GM19324 (cell line): ENCODE data around the gene UGT1A7.
"Not testable (repeated sequence)": the region's sequence is repeated elsewhere in the genome, so short reads cannot be mapped to it uniquely, and the experiment has no call there.

ENCODE experiments used
- ATAC-seq: cut with Tn5 transposase; IDR thresholded peaks from one replicate; pipeline ENCODE4 v1.9.1; 2021; ENCODE audit warnings: mild to moderate bottlenecking, moderate library complexity; ENCODE audit not compliant: unreplicated experiment, low FRiP score

Gene UGT1A7

DNA sequence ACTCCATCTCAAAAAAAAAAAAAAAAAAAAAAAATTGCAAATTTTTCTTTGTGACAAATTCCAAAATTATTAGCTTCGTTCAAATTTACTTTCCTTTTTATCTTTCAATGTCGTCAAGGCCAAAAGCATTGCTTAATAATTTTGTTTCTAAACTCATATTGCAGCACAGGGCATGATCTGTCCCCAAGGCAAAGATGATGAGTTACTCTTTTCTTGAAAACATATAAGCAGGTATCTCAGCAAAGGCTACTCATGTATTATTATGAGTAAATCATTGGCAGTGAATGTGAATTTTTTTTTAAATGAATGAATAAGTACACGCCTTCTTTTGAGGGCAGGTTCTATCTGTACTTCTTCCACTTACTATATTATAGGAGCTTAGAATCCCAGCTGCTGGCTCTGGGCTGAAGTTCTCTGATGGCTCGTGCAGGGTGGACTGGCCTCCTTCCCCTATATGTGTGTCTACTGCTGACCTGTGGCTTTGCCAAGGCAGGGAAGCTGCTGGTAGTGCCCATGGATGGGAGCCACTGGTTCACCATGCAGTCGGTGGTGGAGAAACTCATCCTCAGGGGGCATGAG lies at the start of gene UGT1A7:
TSS of gene UGT1A7 (plus strand) at position 381 of the 579 bp plus-strand sequence. CDS start at position 418, 37 bp downstream.
- ATAC-seq: no peak

DNA sequence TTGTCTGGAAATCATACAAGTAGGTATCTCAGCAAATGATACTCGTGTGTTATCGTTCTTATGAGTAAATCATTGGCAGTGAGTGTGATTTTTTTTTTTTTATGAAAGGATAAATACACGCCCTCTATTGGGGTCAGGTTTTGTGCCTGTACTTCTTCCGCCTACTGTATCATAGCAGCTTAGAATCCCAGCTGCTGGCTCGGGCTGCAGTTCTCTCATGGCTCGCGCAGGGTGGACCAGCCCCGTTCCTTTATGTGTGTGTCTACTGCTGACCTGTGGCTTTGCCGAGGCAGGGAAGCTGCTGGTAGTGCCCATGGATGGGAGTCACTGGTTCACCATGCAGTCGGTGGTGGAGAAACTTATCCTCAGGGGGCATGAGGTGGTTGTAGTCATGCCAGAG lies 45.4 kb upstream of the UGT1A7 start, which contains the start of gene UGT1A10:
TSS of gene UGT1A10 (plus strand) at position 143 of the 400 bp plus-strand sequence. CDS start at position 218, 75 bp downstream.
- ATAC-seq: not testable (repeated sequence)

DNA sequence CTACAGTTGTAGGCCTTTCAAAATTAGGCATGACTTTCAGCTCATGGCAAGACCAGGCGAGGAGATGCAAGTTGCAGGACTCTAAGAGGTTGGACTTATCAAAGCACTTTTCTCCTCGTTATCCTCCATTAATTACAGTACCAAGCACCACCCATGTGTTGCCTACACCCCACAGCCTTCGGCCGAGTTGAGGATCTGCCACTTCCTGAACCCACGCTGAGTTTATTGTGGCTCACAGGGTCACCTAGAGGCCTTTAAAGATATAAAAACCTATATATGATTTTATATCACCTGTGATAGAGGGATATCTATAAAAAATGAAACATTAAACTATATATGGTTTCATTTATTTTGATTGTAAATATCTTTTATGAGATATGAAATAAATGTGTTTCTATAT lies 42.9 kb upstream of the UGT1A7 start:
- ATAC-seq: no peak

DNA sequence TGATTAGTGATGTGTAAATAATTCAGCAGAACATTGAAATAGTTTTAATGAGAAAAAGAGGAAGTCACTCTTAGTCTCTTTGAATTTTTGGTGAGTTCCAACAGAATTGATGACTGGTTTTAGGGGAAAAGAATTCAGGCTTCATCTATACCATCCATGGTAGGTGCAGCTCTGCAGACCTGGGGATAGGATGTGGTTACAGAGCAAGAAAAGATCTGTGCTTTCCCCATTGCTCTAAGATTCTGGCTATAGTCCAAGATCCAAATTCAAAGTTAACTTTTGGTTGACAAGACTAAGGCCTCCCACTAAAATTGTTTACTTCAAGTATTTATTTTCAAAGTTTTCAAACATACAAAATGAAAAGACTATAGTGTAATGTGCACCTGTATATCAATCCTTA lies 41.8 kb upstream of the UGT1A7 start:
- ATAC-seq: no peak

- ATAC-seq: no peak
Measured at GRCh38 chr2:233643128-233643527, 38.6 kb upstream of the UGT1A7 start.

- not testable (repeated sequence) for ATAC-seq
Measured at GRCh38 chr2:233646033-233646432, 35.7 kb upstream of the UGT1A7 start.

DNA sequence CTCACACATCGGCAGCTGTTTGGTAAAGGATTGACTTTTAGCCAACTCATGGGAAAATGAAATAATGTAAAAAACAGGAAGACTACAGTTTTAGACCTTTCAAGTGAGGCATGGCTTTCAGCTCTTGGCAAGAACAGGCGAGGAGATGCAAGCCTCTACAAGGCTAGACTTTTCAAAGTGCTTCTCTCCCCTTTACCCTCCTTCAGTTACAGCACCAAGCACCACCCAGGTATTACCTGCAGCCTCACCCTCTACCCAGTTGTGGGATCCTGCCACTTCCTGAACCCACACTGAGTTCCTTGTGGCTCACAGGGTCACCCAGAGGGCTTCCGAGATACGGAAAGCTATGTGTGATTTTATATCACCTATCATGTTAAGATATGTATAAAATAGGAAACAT lies 30.7 kb upstream of the UGT1A7 start:
- ATAC-seq: no peak

GRCh38 chr2:233651430-233651829 lies 30.3 kb upstream of the UGT1A7 start:
- no peak for ATAC-seq

- ATAC-seq: no peak
Measured at GRCh38 chr2:233654501-233654900, 27.2 kb upstream of the UGT1A7 start.

GRCh38 chr2:233655043-233655442 lies 26.7 kb upstream of the UGT1A7 start:
- no peak for ATAC-seq

- ATAC-seq: not testable (repeated sequence)
Measured at GRCh38 chr2:233655943-233656342, 25.8 kb upstream of the UGT1A7 start.

DNA sequence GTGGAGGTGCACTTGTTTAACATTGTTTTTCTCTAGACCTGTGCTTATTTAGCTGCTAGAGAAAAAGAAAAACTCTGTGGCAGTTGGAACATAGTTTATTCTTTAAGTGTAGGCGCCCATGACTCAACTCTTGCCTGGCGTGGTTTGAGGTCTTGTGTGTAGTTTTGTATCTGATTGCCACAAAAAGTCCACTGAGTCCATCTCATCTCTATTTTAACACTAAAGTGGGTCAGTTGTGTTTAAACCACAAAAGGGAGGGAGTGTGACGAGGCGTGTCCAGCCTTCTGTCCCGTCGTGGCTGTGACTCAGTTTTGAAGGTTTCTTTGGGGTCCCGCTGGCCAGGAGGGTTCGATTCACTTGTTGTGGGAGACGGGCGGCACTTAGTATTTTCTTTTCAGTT lies 25.3 kb upstream of the UGT1A7 start:
- no peak for ATAC-seq

DNA sequence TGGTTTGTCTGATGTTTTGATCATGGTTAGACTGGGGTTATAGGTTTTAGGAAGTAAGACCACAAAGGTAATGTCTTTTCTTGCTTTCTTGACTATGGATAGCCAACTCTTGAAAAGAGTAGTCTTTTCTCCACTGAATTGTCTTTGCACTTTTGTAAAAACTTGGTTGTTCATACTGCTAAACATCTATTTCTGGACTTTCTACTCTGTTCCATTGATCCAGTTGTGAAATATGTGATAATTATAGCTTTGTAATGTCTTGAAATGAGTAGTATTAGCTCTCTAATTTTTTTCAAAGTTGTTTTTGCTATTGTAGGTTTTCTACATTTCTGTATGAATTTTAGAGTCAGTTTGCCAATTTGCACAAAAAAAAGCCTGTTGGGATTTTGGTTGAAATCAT lies 23.1 kb upstream of the UGT1A7 start:
- no peak for ATAC-seq

- no peak for ATAC-seq
Measured at GRCh38 chr2:233663911-233664310, 17.8 kb upstream of the UGT1A7 start.

DNA sequence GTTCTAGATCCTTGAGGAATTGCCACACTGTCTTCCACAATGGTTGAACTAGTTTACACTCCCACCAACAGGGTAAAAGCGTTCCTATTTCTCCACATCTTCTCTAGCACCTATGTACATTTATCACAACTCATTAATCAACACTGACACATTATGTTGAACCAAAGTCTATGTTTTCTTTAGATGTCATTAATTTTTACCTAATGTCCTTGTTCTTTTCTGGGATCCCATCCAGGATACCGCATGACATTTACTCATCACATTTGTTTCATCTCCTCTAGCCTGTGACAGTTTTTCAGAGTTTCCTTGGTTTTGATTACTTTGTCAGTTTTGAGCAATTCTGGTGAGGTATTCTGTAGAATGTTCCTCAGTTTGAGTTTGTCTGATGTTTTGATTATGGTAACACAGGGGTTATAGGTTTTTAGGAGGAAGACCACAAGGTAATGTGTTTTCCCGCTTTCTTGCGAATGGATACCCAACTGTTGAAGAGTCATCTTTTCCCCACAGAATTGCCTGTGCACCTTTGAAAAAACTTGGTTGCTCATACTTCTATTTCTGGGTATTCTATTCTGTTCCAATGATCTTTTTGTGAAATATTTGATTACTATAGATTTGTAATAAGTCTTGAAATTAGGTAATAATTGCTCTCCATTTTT lies 13.0 kb upstream of the UGT1A7 start:
- no peak for ATAC-seq

DNA sequence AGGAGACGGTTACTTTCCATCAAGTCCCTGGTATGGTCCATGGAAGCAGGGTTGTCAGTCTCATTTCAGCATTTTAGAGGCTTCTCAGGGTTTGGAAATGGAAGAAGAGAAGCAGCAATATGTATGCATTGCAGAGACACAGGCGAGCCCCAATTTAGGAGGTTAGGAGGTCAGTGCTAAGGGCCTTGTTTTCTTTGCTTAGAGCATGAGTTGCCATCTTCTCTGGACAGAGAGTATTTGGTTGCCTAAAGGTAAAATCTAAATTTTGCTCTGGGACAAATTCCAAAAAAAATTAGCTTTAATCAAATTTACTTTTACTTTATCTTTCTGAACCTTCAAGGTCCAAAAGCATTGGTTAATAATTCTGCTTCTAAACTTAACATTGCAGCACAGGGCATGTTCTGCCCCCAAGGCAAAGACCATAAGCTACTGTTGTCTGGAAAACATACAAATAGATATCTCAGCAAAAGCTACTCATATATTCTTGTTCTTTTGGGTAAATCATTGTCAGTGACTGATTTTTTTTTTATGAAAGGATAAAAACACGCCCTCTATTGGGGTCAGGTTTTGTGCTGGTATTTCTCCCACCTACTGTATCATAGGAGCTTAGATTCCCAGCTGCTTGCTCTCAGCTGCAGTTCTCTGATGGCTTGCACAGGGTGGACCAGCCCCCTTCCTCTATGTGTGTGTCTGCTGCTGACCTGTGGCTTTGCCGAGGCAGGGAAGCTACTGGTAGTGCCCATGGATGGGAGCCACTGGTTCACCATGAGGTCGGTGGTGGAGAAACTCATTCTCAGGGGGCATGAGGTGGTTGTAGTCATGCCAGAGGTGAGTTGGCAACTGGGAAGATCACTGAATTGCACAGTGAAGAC lies 10.2 kb upstream of the UGT1A7 start, which contains the start of gene UGT1A9:
TSS of gene UGT1A9 (plus strand) at position 609 of the 872 bp plus-strand sequence. CDS start at position 646, 37 bp downstream.
- ATAC-seq: no peak

- ATAC-seq: no peak
Measured at GRCh38 chr2:233672886-233673285, 8.8 kb upstream of the UGT1A7 start.

- ATAC-seq: no peak
Measured at GRCh38 chr2:233673896-233674295, 7.8 kb upstream of the UGT1A7 start.

- no peak for ATAC-seq
Measured at GRCh38 chr2:233674314-233674713, 7.4 kb upstream of the UGT1A7 start.

- ATAC-seq: no peak
Measured at GRCh38 chr2:233674995-233675394, 6.7 kb upstream of the UGT1A7 start.

GRCh38 chr2:233676046-233676445 lies 5.7 kb upstream of the UGT1A7 start:
- no peak for ATAC-seq
